Measurements from ENCODE around the gene CHD3. TPM values are rescaled to one million over a fixed set of nuclear protein-coding genes. Genes with fewer than 3 reads are reported as not detected.

Gene CHD3
- total RNA-seq, 2 experiments from 2014 or later, result 130 to 139 TPM

- no peaks in the 10 kb centered on the region for H3K9me3 Mint-ChIP-seq
- H3K4me1 Mint-ChIP-seq (ENCODE audit: low read depth), result peaks cover 11% of the 10 kb centered on the region
- DNase-seq (no peak), ATAC-seq (no peak)
- no peak overlapping the region for H3K4me3 Mint-ChIP-seq
- no peaks in the 10 kb centered on the region for H3K27me3 Mint-ChIP-seq
- no peak for TF ChIP-seq CTCF (IDR thresholded peaks at IDR 0.05)
- peaks cover 58% of the 10 kb centered on the region for H3K36me3 Mint-ChIP-seq (ENCODE audit: low read depth)
- CTCF ChIA-PET, result interaction anchor here (0.7 to 2.1 kb wide), 9 partner anchors 9 to 163 kb away, joined by 3 to 8 read pairs (median 3); no protein-coding TSS in a partner anchor
- peak overlapping the region; percentile 58 for H3K27ac Mint-ChIP-seq
- POLR2A ChIA-PET, result interaction anchor here (2.2 kb wide), 1 partner anchor 10 kb away, joined by 8 read pairs; no protein-coding TSS in a partner anchor
- intact Hi-C loops (cut with micrococcal nuclease), result loop anchor here (5.0 kb wide), 1 partner anchor 35 kb away; no protein-coding TSS in a partner anchor
Measured at GRCh38 chr17:7897090-7897489, 8.5 kb downstream of the CHD3 start.

GRCh38 chr17:7897773-7898172 lies 9.2 kb downstream of the CHD3 start:
- peaks cover 61% of the 10 kb centered on the region for H3K36me3 Mint-ChIP-seq (ENCODE audit: low read depth)
- peak; percentile 58 for ATAC-seq
- POLR2A ChIA-PET, result interaction anchor here (1.0 to 2.2 kb wide), 4 partner anchors 9 to 24 kb away, joined by 3 to 9 read pairs (median 6); partner anchors contain the start of genes CHD3 and RNF227
- TF ChIP-seq CTCF (IDR thresholded peaks at IDR 0.05), result no peak
- H3K9me3 Mint-ChIP-seq, result no peaks in the 10 kb centered on the region
- H3K4me3 Mint-ChIP-seq, result no peak overlapping the region
- DNase-seq, result peak; percentile 25
- no peaks in the 10 kb centered on the region for H3K27me3 Mint-ChIP-seq
- peak overlapping the region; percentile 58 for H3K27ac Mint-ChIP-seq
- intact Hi-C loops (cut with micrococcal nuclease), result loop anchor here (5.0 kb wide), 1 partner anchor 35 kb away; no protein-coding TSS in a partner anchor
- peaks cover 11% of the 10 kb centered on the region for H3K4me1 Mint-ChIP-seq (ENCODE audit: low read depth)
- CTCF ChIA-PET, result interaction anchor here (0.7 to 2.1 kb wide), 16 partner anchors 8 to 163 kb away, joined by 3 to 8 read pairs (median 3); no protein-coding TSS in a partner anchor

GRCh38 chr17:7903154-7904103 lies 14.8 kb downstream of the CHD3 start:
- DNase-seq (no peak), ATAC-seq (no peak)
- intact Hi-C loops (cut with micrococcal nuclease), result no loop called here
- no peak overlapping the region for H3K4me3 Mint-ChIP-seq
- ChIA-PET POLR2A (interaction anchor here (0.7 to 2.0 kb wide), 3 partner anchors 12 to 112 kb away, joined by 3 to 5 read pairs (median 4); partner anchors contain the start of gene RNF227), CTCF (interaction anchor here (1.1 to 3.1 kb wide), 4 partner anchors 9 to 160 kb away, joined by 3 to 10 read pairs (median 6); no protein-coding TSS in a partner anchor)
- H3K36me3 Mint-ChIP-seq (ENCODE audit: low read depth), result peaks cover 52% of the 10 kb centered on the region
- H3K4me1 Mint-ChIP-seq (ENCODE audit: low read depth), result no peaks in the 10 kb centered on the region
- no peaks in the 10 kb centered on the region for H3K9me3 Mint-ChIP-seq
- no peaks in the 10 kb centered on the region for H3K27me3 Mint-ChIP-seq
- no peak overlapping the region for H3K27ac Mint-ChIP-seq
- no peak for TF ChIP-seq CTCF (IDR thresholded peaks at IDR 0.05)

GRCh38 chr17:7909089-7909488 lies 20.5 kb downstream of the CHD3 start:
- CTCF ChIA-PET, result interaction anchor here (1.0 kb wide), 1 partner anchor 80 kb away, joined by 3 read pairs; no protein-coding TSS in a partner anchor
- Mint-ChIP-seq H3K4me1 (ENCODE audit: low read depth) (peaks cover 8% of the 10 kb centered on the region), H3K4me3 (no peak overlapping the region), H3K9me3 (no peaks in the 10 kb centered on the region), H3K36me3 (ENCODE audit: low read depth) (peaks cover 48% of the 10 kb centered on the region), H3K27me3 (no peaks in the 10 kb centered on the region), H3K27ac (no peak overlapping the region)
- DNase-seq (no peak), ATAC-seq (no peak)
- POLR2A ChIA-PET, result interaction anchor here (1.0 to 1.2 kb wide), 2 partner anchors 8 to 46 kb away, joined by 3 read pairs; no protein-coding TSS in a partner anchor
- intact Hi-C loops (cut with micrococcal nuclease), result no loop called here
- no peak for TF ChIP-seq CTCF (IDR thresholded peaks at IDR 0.05)
